ENCODE data around the gene ADISSP. TPM values are rescaled to one million over a fixed set of nuclear protein-coding genes. Genes with fewer than 3 reads are reported as not detected.

Gene ADISSP
- total RNA-seq, 3 donors from 2014 or later (not counting 1 experiment from before 2014, with no cell fraction given): 10.1 to 13.5 (median 12.3) TPM

GRCh38 chr20:3729378-3729777 lies 38.2 kb downstream of the ADISSP start:
- Mint-ChIP-seq H3K36me3 (no peaks in the 10 kb centered on the region), H3K4me1 (peaks cover 0 to 4% of the 10 kb centered on the region in 2 donors), H3K9me3 (no peaks in the 10 kb centered on the region), H3K4me3 (no peak overlapping the region), H3K27me3 (ENCODE audit: low read depth in 2 of 2) (peaks cover 35 to 40% of the 10 kb centered on the region in 2 donors), H3K27ac (no peak overlapping the region)
- Histone ChIP-seq H3K36me3 (ENCODE audit: control insufficient read depth, insufficient read depth, low read length) (no peaks in the 10 kb centered on the region), H3K4me1 (ENCODE audit: control insufficient read depth, insufficient read depth, low read length) (no peaks in the 10 kb centered on the region), H3K27me3 (ENCODE audit: control insufficient read depth, insufficient read depth, low read length) (peaks cover 15% of the 10 kb centered on the region), H3K27ac (ENCODE audit: low read length) (no peak overlapping the region), H3K4me3 (ENCODE audit: low read length) (no peak overlapping the region), H3K9me3 (ENCODE audit: control insufficient read depth, insufficient read depth, low read length) (no peaks in the 10 kb centered on the region)
- DNase-seq (no peak), ATAC-seq (no peak)
- TF ChIP-seq CTCF (IDR thresholded peaks at IDR 0.05): no peak
- WGBS (ENCODE audit: insufficient coverage): 93% methylated on average over 6 of the region's 6 CpGs
- intact Hi-C loops (cut with micrococcal nuclease): no loop called here

DNA sequence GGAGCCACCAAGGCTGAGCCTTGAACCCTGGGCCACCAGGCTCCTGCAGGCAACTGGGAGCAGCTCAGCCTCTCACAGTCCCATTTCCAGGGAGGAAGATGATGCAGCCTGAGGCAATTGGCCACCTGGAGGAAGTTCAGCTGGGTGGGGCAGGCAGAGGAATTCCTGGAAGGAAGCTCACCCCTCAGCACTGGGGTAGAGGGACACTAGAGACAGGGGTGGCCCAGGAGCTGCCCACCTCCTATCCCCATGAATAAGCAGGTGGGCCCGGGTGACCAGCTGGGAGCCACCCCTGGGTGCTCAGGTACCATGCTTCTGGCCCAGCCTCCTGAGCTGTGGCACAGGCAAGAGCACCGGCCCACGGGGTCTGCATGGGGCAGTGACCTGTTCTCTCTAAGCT lies 38.7 kb downstream of the ADISSP start:
- peaks cover 35 to 40% of the 10 kb centered on the region in 2 donors for H3K27me3 Mint-ChIP-seq (ENCODE audit: low read depth in 2 of 2)
- no peak for DNase-seq
- no peaks in the 10 kb centered on the region for H3K36me3 Mint-ChIP-seq

GRCh38 chr20:3728354-3728753 lies 39.2 kb downstream of the ADISSP start:
- peaks cover 12% of the 10 kb centered on the region for H3K27me3 ChIP-seq (ENCODE audit: control insufficient read depth, insufficient read depth, low read length)
- H3K4me1 ChIP-seq (ENCODE audit: control insufficient read depth, insufficient read depth, low read length): no peaks in the 10 kb centered on the region
- DNase-seq (no peak), ATAC-seq (no peak)
- Mint-ChIP-seq H3K27ac (no peak overlapping the region), H3K9me3 (no peaks in the 10 kb centered on the region), H3K4me1 (peaks cover 0 to 4% of the 10 kb centered on the region in 2 donors), H3K27me3 (ENCODE audit: low read depth in 2 of 2) (peaks cover 29 to 35% of the 10 kb centered on the region in 2 donors), H3K4me3 (no peak overlapping the region), H3K36me3 (no peaks in the 10 kb centered on the region)
- WGBS (ENCODE audit: insufficient coverage): 92% methylated on average over 5 of the region's 5 CpGs
- intact Hi-C loops (cut with micrococcal nuclease): no loop called here
- no peak overlapping the region for H3K27ac ChIP-seq (ENCODE audit: low read length)
- no peak for TF ChIP-seq CTCF (IDR thresholded peaks at IDR 0.05)
- no peaks in the 10 kb centered on the region for H3K36me3 ChIP-seq (ENCODE audit: control insufficient read depth, insufficient read depth, low read length)
- no peaks in the 10 kb centered on the region for H3K9me3 ChIP-seq (ENCODE audit: control insufficient read depth, insufficient read depth, low read length)
- H3K4me3 ChIP-seq (ENCODE audit: low read length): no peak overlapping the region

More for the DNA sequence above, 38.7 kb downstream of the ADISSP start:
- H3K27ac Mint-ChIP-seq: no peak overlapping the region
- intact Hi-C loops (cut with micrococcal nuclease): no loop called here
- no peak overlapping the region for H3K27ac ChIP-seq (ENCODE audit: low read length)
- 84% methylated on average over 3 of the region's 3 CpGs for WGBS (ENCODE audit: insufficient coverage)
- H3K4me1 ChIP-seq (ENCODE audit: control insufficient read depth, insufficient read depth, low read length): no peaks in the 10 kb centered on the region
- H3K4me3 ChIP-seq (ENCODE audit: low read length): no peak overlapping the region
- H3K4me3 Mint-ChIP-seq: no peak overlapping the region
- H3K9me3 ChIP-seq (ENCODE audit: control insufficient read depth, insufficient read depth, low read length): no peaks in the 10 kb centered on the region
- no peaks in the 10 kb centered on the region for H3K36me3 ChIP-seq (ENCODE audit: control insufficient read depth, insufficient read depth, low read length)
- peaks cover 15% of the 10 kb centered on the region for H3K27me3 ChIP-seq (ENCODE audit: control insufficient read depth, insufficient read depth, low read length)
- no peak for TF ChIP-seq CTCF (IDR thresholded peaks at IDR 0.05)
- peaks cover 0 to 4% of the 10 kb centered on the region in 2 donors for H3K4me1 Mint-ChIP-seq
- H3K9me3 Mint-ChIP-seq: no peaks in the 10 kb centered on the region
- no peak for ATAC-seq

DNA sequence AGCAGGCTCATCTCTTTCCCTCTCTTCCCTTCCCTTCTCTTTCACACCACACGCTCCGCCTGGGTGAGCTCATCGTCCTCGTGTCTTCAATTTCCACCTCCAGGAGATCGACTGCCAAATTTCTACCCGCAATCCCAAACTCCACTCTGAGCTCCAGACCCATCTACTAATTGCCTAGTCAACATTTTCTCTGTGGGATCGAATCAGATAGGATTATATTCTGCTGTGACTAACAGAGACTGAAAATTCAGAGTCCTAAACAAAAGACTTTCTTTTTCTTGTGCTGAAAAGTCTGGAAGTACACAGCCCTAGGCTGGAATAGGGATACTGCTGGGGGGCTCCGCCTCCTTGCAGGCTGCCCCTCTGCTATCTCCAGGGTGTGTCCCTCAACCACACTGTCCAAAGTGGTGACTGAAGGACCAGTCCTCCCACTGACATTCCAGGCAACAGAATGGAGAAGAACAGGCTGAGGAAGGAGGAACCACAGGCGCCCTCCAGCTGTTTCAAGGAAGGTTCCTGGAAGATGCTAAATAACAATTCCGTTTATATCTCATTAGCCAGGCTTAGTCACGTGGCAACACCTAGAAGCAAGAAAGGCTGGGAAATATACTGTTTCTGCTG lies 40.0 kb downstream of the ADISSP start:
- no peak overlapping the region for H3K4me3 Mint-ChIP-seq
- no peak for TF ChIP-seq CTCF (IDR thresholded peaks at IDR 0.05)
- no peak for ATAC-seq
- DNase-seq: no peak
- H3K4me1 ChIP-seq (ENCODE audit: control insufficient read depth, insufficient read depth, low read length): no peaks in the 10 kb centered on the region
- no peak overlapping the region for H3K4me3 ChIP-seq (ENCODE audit: low read length)
- no peaks in the 10 kb centered on the region for H3K36me3 Mint-ChIP-seq
- no peaks in the 10 kb centered on the region for H3K9me3 ChIP-seq (ENCODE audit: control insufficient read depth, insufficient read depth, low read length)
- H3K4me1 Mint-ChIP-seq: peaks cover 0 to 4% of the 10 kb centered on the region in 2 donors
- intact Hi-C loops (cut with micrococcal nuclease): no loop called here
- H3K27me3 Mint-ChIP-seq (ENCODE audit: low read depth in 2 of 2): peaks cover 25 to 29% of the 10 kb centered on the region in 2 donors
- H3K36me3 ChIP-seq (ENCODE audit: control insufficient read depth, insufficient read depth, low read length): no peaks in the 10 kb centered on the region
- H3K27me3 ChIP-seq (ENCODE audit: control insufficient read depth, insufficient read depth, low read length): peaks cover 8% of the 10 kb centered on the region
- H3K27ac ChIP-seq (ENCODE audit: low read length): no peak overlapping the region
- no peaks in the 10 kb centered on the region for H3K9me3 Mint-ChIP-seq
- WGBS (ENCODE audit: insufficient coverage): 63% methylated on average over 11 of the region's 11 CpGs
- H3K27ac Mint-ChIP-seq: no peak overlapping the region

Measured in natural killer cell (primary cell).